Loucy (cell line): ENCODE measurements around the gene GABRG3.

Experiments
- H2AFZ ChIP-seq: fragments of 200-600 bp; sonication (generic); 2 replicates; pipeline ENCODE4 v1.6.0; 2016; ENCODE audit warnings: antibody characterized with exemption, mild to moderate bottlenecking, low read length, moderate library complexity
- H3F3A ChIP-seq: fragments of 200-600 bp; 2 replicates; pipeline ENCODE4 v1.6.0; 2016; ENCODE audit warnings: antibody characterized with exemption, low read depth, mild to moderate bottlenecking
- H3K27me3 ChIP-seq: fragments of 200-600 bp; sonication (generic); 2 replicates; pipeline ENCODE4 v1.6.1; 2014; ENCODE audit warnings: low read length, mild to moderate bottlenecking; ENCODE audit not compliant: insufficient read depth, poor library complexity, severe bottlenecking
- H3K36me3 ChIP-seq: fragments of 200-600 bp; sonication (generic); 2 replicates; pipeline ENCODE4 v1.6.1; 2016; ENCODE audit warnings: low read length; ENCODE audit not compliant: insufficient read depth
- H3K4me1 ChIP-seq: fragments of 200-600 bp; sonication (generic); 2 replicates; pipeline ENCODE4 v1.5.1; 2014; ENCODE audit warnings: low read length, mild to moderate bottlenecking; ENCODE audit not compliant: insufficient read depth, poor library complexity, severe bottlenecking
- H3K4me2 ChIP-seq: fragments of 200-600 bp; sonication (generic); 2 replicates; pipeline ENCODE4 v1.6.0; 2014; ENCODE audit warnings: antibody characterized with exemption, low read length, low read depth, mild to moderate bottlenecking; ENCODE audit not compliant: poor library complexity, severe bottlenecking
- H3K4me3 ChIP-seq: fragments of 200-600 bp; sonication (generic); 2 replicates; pipeline ENCODE4 v1.5.1; 2014; ENCODE audit warnings: low read length, mild to moderate bottlenecking, mixed read lengths; ENCODE audit not compliant: poor library complexity, severe bottlenecking
- H3K79me2 ChIP-seq: fragments of 200-600 bp; sonication (generic); 2 replicates; pipeline ENCODE4 v1.6.1; 2014; ENCODE audit warnings: low read length; ENCODE audit not compliant: insufficient read depth
- H3K9ac ChIP-seq: fragments of 200-600 bp; sonication (generic); 2 replicates; pipeline ENCODE4 v1.6.0; 2014; ENCODE audit warnings: mild to moderate bottlenecking, low read depth, low read length, moderate library complexity; ENCODE audit not compliant: poor library complexity, severe bottlenecking
- H3K9me2 ChIP-seq: fragments of 200-600 bp; sonication (generic); replicated peaks from 2 replicates; pipeline ENCODE4 v1.6.1; 2016; ENCODE audit warnings: low read depth, low read length, mixed read lengths
- H3K9me3 ChIP-seq: fragments of 200-600 bp; sonication (generic); 2 replicates; pipeline ENCODE4 v1.6.1; 2014; ENCODE audit warnings: mild to moderate bottlenecking, antibody characterized with exemption, low read length, low read depth; ENCODE audit not compliant: insufficient read depth
- H4K20me1 ChIP-seq: fragments of 200-600 bp; sonication (generic); 2 replicates; pipeline ENCODE4 v1.6.0; 2014; ENCODE audit warnings: antibody characterized with exemption, low read length, mild to moderate bottlenecking; ENCODE audit not compliant: insufficient read depth, poor library complexity, severe bottlenecking
- CTCF ChIP-seq: fragments of 200-600 bp; sonication (generic); conservative IDR thresholded peaks from 2 replicates; pipeline ENCODE4 v1.5.1; 2014; ENCODE audit warnings: mild to moderate bottlenecking, antibody characterized with exemption, low read length
- EZH2phosphoT487 ChIP-seq: fragments of 200-600 bp; IDR thresholded peaks from 2 replicates; pipeline ENCODE4 v1.6.1; 2018; ENCODE audit warnings: antibody characterized with exemption, mild to moderate bottlenecking, moderate library complexity, borderline replicate concordance

GABRG3 gene

GRCh38 chr15:27396521-27396920 is 425.5 kb downstream of the GABRG3 start:
- no peak for TF ChIP-seq CTCF
- no peak for TF ChIP-seq EZH2phosphoT487
- Histone ChIP-seq H4K20me1 (no peaks in the 10 kb centered on the region), H3K4me3 (no peak overlapping the region), H3K27me3 (no peaks in the 10 kb centered on the region), H3K9me2 (no peaks in the 10 kb centered on the region), H3K4me1 (no peaks in the 10 kb centered on the region), H3F3A (no peaks in the 10 kb centered on the region), H3K9ac (no peak overlapping the region), H3K4me2 (no peak overlapping the region), H3K79me2 (no peaks in the 10 kb centered on the region), H3K9me3 (0 out of 2 replicates have a peak, but pooled peaks cover 9% of the 10 kb centered on the region), H3K36me3 (no peaks in the 10 kb centered on the region), H2AFZ (no peak overlapping the region)

GRCh38 chr15:27396996-27397395 is 426.0 kb downstream of the GABRG3 start:
- H3K4me3 ChIP-seq = no peak overlapping the region
- H2AFZ ChIP-seq = no peak overlapping the region
- no peaks in the 10 kb centered on the region for H3K27me3 ChIP-seq
- no peaks in the 10 kb centered on the region for H3F3A ChIP-seq
- no peaks in the 10 kb centered on the region for H3K36me3 ChIP-seq
- no peaks in the 10 kb centered on the region for H3K79me2 ChIP-seq
- no peaks in the 10 kb centered on the region for H3K4me1 ChIP-seq
- H3K4me2 ChIP-seq = no peak overlapping the region
- H3K9me2 ChIP-seq = no peaks in the 10 kb centered on the region
- no peak overlapping the region for H3K9ac ChIP-seq
- TF ChIP-seq EZH2phosphoT487 (no peak), CTCF (no peak)
- H3K9me3 ChIP-seq = 0 out of 2 replicates have a peak, but pooled peaks cover 9% of the 10 kb centered on the region
- H4K20me1 ChIP-seq = no peaks in the 10 kb centered on the region

GRCh38 chr15:27398631-27399161 is 427.7 kb downstream of the GABRG3 start:
- Histone ChIP-seq H3K9me2 (no peaks in the 10 kb centered on the region), H3K4me3 (no peak overlapping the region), H3K4me1 (no peaks in the 10 kb centered on the region), H3K9me3 (0 out of 2 replicates have a peak, but pooled peaks cover 9% of the 10 kb centered on the region), H3K27me3 (no peaks in the 10 kb centered on the region), H3F3A (no peaks in the 10 kb centered on the region), H3K36me3 (no peaks in the 10 kb centered on the region), H4K20me1 (no peaks in the 10 kb centered on the region), H3K79me2 (no peaks in the 10 kb centered on the region), H3K4me2 (no peak overlapping the region), H3K9ac (no peak overlapping the region), H2AFZ (no peak overlapping the region)
- TF ChIP-seq CTCF (no peak), EZH2phosphoT487 (no peak)
